NCI-H2171 treated with DMSO at 0.1 percent for 48 hours (cell line): ENCODE data around the gene PTPRM.

Experiments
- DNase-seq: peaks from one replicate; lab custom pipeline; 2025; lab: John Stamatoyannopoulos, UW

The PTPRM gene

DNA sequence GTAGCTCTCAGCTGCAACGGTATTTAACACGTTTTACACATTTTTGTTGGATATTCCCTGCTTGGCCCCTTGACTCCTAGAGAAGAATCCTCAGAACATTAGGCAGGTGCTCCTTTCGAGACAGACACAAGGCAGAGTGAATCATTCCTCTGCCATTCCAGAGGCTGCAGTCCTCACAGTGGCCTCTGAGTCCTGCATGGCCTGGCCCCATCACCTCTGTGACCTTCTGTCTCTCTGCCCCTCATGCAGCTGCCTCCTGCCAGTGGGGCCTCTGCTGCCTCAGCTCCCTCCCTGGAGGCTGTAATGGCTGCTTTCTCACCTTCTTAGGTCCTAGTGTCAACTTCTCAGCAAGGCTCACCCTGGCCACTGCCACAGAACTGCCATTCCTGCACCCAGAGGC lies 101.3 kb downstream of the PTPRM start:
- DNase-seq, result no peak

DNA sequence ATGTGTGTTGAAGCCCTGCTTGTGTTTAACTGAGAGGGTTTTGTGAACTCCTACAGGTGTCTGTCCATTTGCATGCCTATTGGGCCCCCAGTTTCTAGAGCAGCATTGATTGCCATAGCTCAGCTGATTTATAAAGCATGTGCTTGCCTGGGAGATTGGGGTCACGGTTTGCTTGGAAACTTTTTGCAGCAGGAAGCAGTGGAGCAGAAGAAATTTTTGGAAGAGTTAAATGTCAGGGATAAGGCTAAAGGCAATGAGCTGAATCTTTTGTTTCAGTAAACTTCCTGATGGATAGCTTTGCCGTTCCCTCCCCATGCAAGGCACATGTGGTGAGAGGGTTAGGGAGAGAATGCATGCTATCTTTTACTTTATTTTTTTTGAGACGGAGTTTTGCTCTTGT lies 102.2 kb downstream of the PTPRM start:
- DNase-seq, result no peak

DNA sequence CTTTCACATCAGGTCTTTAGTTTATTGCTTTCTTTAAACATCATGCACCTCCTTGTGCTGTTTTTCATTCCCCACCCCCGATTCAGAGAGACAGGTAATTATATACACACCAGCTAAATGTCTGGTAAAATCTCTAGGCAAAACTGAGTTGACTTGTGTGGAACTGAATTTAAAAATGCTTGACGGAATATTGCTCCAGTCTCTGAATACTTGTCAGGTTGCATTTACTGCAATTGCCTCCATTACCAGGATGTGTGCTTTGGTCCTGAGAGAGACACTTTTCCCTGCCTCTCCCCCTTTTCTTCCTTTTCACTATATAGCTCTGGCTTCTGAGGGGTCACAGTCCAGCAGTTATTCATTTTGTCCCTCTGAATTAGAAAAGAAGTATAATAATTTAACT lies 104.0 kb downstream of the PTPRM start:
- no peak for DNase-seq

DNA sequence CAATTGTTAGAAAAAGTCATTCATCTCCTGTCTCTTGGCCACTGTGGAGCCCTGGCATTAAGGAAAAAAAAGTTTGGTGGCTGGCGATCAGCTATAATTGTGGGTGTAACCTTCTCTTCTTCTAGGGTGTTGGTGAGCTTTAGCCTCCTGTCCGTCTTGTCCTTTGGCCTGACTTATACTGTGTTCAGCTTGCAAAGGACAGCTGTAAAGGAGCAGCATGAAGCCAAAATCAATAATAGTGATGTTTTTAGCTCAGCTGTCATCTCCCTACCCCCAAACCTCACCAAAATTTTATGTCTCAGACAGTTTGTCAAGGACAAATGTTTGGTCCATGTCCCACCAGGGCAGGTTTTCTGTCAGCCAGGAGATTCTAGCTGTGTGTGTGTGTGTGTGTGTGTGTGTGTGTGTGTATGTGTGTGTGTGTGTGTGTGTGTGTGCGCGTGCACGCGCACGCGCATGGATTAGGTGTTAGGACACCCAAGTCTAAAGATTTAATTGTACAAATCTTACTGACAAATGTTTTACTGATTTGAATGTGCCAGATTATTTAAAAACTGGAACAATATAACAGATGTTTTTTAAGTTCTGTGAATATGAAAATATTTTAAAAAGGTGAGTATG lies 109.2 kb downstream of the PTPRM start:
- no peak for DNase-seq

DNA sequence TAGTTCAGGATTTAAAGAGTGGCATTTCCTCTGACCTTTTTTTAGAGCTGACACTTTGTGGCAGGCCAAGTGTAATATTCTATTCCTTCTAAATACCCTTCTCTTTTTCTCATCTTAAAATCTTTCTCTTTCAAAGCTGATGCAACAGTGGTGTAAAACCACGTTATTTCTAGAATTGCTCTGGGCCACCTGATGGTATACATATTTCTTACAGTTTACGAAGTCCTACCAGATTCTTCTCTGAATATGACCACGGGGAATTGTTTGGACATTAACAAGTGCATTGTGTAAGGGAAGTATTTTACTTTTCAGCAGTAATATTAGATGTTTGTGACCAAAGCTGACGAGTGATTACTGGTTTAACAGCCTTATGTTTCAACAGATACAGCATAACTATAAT lies 109.9 kb downstream of the PTPRM start:
- DNase-seq, result no peak

DNA sequence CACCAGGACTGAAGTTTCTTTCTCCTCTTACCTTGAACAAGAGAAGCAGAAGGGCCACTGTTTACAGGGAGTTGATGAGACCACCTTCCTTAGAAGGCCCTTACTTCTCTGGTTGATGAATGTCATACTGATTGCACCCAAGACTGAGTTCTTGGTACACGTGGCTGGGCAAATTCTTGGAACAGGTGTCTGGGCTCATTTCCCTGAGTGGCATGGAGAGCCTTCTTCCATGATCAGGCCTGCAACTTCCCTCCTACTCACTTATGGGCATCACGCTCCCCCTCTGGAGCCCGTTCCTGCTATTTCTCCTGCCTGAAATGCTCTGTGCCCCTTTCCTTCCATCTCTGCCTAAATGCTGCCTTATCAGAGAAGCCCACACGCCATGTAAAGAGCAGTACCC lies 110.3 kb downstream of the PTPRM start:
- no peak for DNase-seq

DNA sequence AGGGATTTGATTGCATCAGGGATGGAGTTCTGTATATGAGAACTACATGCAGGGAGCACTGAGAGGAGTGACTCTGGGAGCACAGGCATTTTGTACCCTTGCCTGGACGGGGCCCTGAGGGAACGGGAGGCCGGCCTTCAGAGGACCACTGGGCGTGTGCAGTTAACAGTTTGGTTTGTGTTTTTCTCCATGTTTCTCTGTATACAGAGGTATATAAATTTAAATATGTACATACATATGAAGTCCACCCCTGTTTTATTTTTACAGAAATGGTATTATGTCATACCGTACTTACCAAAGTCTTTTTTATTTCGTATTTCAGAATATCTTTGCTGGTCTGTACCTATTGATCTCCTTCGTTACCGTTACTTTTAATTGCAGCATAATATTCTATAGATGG lies 111.3 kb downstream of the PTPRM start:
- no peak for DNase-seq

DNA sequence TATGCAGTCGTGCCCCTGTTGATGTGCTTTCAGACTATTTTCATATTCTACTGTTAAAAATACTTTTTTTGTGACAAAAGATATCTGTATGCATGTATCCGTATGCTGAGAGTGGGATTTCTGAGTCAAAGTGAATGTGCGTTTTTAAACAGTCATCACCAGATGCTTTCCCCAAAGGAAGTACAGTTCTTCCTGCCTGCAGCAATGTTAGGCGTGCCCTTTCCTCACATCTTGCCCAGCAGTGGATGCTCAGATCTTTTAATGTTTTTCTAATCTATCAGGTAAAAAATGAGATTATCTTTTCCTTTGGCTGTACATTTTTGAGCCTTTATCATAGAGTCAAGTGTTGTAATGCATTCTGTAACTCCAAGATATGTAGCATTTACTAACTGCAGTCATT lies 111.7 kb downstream of the PTPRM start:
- no peak for DNase-seq

DNA sequence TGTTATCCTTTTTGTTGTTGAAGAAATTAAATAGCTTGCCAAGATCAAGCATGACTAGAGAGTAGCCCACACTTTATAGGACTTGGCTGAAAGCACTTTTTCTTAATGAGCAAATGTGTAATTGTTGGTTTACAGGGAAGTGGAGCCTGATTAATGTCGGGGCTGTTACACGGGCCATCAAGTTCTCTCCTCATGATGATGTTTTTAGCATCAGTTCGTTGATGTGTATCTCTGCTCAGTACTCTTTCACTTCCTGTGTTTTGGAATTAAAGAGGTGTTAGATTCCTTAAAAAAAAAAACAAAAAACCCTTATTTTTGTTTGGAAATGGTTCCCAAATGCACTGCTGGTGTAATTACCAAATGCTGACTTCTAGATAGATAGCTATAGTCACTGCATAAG lies 114.2 kb downstream of the PTPRM start:
- DNase-seq, result no peak

DNA sequence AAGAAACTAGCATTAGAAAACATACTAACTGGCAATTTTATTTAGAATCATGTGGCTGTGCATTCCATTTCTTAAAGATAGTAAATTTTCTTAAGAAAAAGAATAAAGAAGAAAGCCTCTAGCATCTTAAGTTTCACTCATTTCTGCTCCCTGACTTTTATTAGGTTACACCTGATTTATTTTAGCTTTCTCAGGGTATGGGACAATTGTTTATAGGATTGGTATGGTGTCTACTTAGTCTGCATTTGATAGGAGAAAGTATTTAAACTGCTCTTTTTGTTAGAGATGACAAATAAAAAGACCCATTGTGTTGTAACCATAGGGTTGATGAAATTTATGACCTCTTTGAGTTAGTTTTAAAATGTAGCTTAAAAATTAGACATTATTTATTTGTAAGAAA lies 115.2 kb downstream of the PTPRM start:
- DNase-seq, result no peak

DNA sequence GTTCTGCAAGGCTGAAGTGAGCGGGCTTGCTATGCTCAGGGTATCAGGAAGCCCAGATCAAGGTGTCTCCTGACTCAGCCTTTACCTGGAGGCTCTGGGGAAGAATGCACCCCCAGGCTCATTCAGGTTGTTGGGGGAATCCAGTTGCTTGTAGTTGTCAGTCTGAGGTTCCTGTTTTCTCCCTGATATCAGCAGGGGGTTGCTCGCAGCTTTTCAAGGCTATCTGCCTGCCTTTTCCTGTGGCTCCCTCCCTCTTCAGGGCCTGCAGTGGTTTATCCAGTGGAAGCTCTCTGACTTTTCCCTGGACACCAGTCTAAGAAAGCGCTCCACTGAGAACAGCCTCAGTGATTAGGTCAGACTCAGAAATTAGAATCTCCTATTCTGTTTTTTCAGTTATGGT lies 116.6 kb downstream of the PTPRM start:
- no peak for DNase-seq

DNA sequence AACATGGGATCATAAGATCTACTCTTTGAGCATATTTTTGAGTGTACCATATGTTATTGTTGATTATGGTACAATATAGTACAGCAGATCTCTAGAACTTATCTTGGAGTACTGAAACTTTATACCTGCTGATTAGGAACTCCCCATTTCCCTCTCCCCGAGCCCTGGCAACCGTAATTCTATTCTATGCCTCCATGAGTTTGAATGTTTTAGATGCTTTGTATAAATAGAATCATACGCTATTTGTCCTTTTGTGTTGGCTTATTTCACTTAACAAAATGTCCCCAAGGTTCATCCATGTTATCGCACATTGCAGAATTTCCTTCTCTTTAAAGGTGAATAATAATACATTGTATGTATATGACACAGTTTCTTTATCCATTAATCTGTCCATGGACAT lies 117.2 kb downstream of the PTPRM start:
- DNase-seq, result no peak

DNA sequence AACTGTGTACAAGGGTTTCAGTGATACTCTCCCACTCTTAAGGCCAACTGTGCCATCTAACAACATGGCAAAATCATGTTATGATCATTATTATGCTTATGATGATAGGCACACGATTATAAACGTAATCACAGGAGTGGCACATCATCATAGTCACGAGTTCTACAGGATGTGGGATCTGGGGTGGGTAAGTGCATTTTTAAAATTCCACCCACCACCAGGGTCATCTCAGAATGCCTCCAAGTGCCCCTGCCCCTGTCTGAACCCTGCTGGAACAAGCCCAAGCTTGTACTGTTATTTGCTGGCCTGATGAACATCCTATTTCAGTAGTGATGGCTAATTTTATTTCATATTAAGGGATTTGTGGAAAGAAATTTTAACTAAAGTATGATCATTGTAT lies 117.8 kb downstream of the PTPRM start:
- DNase-seq, result no peak

DNA sequence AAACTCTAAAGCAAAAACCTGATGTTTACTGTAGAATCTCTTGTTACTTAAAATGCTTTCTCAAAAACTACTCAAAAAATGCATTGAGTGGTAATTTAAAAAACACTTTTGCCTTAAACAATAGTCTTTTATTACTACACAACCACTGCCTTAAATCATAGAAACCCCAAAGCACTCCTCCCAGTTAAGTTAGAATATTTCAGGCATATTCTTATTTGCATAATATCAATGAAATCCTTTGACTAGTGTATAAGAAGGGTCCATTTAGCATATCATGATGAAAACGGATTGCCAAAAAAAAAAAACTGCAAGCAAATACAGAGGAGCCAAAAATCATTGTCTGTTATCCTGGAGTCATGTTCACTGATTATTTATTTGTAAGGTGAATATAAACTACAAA lies 119.2 kb downstream of the PTPRM start:
- no peak for DNase-seq

DNA sequence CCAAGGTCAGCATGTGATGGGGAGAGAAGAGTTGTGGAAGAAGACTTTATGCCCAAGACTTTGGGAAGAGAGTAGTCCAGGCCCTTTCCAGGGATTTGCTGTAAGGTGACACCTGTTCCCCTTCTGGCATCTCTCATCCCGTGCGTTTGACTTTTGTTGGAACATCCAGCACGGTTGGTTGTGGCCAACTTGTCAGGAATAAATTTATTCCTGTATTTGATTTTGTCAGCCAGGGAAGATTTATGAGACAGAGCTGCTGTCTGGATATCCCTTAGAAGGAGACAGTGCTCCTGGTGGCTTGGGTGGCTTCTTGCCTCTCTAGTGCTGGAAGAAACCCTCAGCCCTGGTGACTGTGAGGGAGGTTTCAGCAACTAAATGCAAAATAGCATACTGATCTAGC lies 121.5 kb downstream of the PTPRM start:
- no peak for DNase-seq

DNA sequence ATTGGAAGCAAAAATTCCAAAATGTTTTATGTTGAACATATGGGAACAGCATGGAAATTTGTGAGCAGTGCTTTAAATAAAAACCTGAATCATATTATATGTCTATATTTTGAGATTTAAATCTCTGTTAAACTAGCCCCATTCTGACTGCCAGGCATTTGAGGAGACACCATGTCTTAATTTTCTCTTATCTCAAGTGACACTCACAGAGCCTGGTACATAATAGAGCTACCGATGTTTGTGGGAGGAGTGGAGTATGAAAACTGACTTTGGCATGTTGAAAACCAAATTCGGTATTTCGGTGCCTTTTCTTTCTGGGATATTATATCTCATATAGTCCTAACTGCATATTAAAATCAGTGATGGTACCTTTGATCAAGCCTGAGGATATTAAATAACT lies 124.1 kb downstream of the PTPRM start:
- no peak for DNase-seq

DNA sequence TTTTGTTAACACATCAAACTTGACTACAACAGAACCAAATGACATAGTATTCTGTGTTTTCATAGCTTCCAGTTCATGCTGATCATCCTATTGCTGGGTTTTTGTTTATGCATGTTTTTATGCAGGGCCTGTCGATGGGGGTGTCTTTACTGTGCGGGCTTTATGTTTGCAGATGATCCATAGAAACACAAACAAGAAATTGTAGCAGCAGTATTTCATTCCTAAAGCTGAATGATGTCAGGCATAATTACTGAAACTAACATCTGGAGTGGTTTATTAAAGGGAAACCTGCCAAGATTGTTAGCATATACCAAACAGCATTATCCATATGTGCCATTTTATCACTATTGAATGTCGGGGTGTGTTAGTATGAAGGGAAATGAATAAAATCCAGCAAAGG lies 129.7 kb downstream of the PTPRM start:
- DNase-seq, result peak; percentile 62

DNA sequence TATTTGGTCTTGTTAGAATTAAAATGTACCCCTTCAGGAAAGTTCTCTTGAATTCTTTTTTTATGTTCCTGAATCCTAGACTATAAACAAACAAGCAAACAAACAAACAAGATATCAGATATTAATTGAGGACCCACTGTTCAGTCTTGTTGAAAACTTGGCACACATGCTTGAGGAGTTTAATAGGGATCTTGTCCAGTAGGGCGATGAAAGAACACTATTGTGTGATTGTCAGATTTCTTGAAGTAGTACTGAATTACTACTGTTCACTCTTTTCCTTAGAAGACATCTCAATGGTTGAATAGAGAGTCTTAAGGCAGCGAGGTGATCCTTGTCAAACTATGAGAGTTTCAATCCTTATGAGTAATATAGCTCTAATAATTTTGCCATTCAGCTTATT lies 130.2 kb downstream of the PTPRM start:
- DNase-seq, result no peak

DNA sequence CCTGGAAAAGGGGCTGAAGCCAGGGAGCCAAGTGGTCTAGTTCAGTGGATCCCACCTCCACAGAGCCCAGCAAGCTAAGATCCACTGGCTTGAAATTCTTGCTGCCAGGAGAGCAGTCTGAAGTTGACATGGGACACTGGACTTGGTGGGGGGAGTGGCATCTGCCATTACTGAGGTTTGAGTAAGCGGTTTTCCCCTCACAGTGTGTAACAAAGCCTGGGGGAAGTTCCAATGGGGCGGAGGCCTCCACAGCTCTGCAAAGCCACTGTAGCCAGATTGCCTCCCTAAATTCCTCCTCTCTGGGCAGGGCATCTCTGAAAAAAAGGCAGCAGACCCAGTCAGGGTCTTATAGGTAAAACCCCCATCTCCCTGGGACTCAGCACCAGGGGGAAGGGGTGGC lies 144.4 kb downstream of the PTPRM start:
- no peak for DNase-seq

DNA sequence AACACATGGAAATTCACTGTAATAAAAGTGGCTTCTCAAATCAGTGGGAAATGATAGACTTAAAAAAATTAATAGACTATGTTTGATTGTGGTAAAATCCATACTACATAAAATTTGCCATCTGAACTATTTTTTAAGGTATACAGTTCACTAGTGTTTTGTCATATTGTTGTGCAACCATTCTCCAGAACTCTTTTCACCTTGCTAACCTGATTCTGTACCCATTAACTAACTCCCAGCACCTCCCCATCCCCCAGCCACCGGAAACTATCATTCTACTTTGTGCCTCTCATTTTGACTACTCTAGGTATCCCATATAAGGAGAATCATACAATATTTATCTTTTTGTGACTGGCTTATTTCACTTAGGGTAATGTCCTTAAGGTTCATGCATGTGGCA lies 153.3 kb downstream of the PTPRM start:
- DNase-seq, result no peak

DNA sequence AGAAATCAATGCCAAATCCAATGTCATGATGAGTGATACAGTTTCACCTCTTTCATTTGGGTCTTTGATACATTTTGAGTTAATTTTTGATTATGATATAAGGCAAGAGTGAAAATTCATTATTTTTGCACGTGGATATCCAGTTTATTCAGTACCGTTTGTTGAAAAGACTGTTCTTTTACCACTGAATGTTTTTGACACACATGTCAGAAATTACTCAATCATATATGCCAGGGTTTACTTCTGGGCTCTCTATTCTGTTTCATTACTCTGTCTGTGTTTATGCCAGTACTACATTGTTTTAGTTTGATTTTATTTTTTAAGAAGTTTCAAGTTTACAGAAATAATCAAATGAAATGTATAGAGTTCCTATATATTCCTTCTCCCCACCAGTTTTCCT lies 154.4 kb downstream of the PTPRM start:
- DNase-seq, result no peak

DNA sequence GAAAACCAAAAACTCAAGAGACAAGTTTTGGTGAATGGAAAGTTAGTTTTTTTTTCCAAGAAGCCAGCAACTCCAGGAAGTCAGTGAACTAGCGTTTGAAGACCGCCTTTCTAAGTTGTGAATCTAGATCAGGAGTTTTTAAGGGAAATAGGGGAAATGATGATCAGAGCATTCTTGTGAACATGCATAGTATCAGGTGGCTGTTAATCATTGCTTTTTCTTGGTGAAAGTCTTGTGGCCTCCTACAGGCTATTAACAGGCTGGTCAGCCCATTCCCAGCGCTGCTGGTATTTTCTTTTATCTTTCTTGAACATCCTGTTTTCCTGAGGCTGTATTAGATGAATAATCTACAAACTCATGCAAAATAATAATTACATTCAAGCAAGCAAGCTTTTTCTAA lies 155.8 kb downstream of the PTPRM start:
- DNase-seq, result no peak

DNA sequence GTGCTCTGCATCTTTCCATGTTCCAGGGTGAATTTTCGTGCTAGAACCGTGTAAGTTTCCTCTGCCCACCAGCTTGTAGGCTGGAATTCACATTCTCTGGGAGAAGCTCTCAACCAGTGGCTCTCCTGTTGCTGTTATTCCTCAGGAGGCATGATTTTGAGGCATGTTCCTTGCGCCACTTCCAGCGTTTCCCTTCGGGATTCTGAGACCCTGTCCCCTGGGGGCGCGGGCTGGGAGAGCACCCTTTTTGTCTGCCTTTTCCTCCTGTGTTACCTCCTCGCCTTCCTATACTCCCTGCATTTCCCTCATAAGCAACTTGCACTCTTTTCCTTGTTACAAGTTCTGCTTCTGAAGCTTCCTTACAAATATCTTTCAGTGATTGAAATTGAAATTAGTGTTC lies 156.4 kb downstream of the PTPRM start:
- DNase-seq, result no peak

DNA sequence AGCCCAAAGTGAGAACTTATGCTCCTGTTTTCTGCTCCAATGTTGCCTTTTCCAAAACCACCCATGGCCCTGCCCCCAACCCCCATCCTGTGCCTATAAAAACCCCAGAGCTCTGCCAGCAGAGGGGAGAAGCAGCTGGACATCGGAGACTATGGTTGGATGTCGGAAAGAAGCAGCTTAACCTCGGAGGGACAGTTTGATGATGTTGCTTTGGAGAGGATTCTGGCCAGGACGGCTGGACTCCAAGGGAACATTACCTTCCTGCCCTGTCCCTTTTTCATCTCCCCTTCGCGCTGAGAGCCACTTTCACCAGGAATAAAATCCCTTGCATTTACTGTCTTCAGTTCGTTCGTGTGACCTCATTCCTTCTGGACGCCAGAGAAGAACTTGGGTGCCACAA lies 158.4 kb downstream of the PTPRM start:
- DNase-seq, result no peak

DNA sequence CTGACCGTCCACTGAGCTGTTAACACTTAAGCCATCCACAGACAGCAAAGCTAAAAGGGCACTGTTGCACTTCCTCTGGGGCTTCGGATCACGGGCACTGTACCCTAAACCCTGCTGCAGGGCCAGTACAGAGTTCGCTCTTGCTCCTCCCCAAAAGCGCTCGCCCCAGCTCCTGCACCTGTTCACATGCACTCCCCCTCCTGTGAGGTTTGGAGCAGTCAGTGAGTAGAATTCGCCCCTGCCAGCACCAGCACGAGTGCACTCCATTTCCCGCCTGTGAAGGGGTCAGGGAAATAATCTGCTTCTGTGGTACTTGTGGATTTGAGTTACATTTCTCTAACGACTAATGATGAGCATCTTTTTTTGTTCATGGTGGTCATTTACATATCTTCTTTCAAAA lies 158.8 kb downstream of the PTPRM start:
- no peak for DNase-seq
